Activated naive CD4-positive, alpha-beta T cell (primary cell): ENCODE data around the gene ASB11.
A peak's percentile ranks its signal among the peaks of the same experiment; 100 is the strongest.

ENCODE experiments used
- DNase-seq, 4 experiments: peaks; one replicate each; lab custom pipeline; 2025; lab: John Stamatoyannopoulos, UW

Gene ASB11, protein sequence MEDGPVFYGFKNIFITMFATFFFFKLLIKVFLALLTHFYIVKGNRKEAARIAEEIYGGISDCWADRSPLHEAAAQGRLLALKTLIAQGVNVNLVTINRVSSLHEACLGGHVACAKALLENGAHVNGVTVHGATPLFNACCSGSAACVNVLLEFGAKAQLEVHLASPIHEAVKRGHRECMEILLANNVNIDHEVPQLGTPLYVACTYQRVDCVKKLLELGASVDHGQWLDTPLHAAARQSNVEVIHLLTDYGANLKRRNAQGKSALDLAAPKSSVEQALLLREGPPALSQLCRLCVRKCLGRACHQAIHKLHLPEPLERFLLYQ

DNA sequence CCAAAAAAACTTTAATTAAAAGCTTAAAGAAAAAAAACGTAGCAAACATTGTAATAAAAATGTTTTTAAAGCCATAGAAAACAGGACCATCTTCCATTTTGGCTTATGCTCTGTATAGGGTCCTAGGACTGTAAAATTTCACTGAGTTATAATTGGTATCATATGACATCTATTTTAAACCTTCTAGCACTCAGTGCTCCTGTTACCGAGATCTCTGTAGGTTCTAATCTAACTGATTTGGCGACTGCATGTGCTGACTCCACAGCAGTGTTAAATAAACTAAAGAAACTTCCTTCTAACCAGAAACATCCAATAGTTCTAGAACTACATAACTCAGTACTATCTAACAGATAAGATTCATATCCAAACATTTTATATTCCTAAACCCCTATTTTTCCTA lies at the start of gene ASB11:
TSS of gene ASB11 (minus strand) at position 132 of the 400 bp plus-strand sequence. CDS start at position 97, 35 bp downstream.
- DNase-seq: no peak

DNA sequence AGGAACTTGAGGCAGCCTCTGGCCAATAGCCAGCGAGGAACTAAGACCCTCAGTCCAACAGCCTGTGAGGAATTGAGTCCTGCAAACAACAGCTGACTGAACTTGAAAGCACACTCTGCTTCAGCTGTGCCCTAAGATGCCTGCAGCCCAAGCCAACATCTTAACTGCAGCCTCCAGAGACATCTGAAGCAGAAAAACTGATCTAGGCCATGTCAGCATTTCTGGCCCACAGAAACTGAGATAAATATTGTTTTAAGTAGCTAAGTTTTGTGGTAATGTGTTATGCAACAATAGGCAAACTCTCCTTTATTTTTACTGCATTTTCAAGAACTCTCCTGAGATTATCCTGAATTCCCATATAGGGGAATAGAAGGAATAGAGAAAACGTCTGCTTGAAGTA lies 44.3 kb upstream of the ASB11 start:
- no peak for DNase-seq

DNA sequence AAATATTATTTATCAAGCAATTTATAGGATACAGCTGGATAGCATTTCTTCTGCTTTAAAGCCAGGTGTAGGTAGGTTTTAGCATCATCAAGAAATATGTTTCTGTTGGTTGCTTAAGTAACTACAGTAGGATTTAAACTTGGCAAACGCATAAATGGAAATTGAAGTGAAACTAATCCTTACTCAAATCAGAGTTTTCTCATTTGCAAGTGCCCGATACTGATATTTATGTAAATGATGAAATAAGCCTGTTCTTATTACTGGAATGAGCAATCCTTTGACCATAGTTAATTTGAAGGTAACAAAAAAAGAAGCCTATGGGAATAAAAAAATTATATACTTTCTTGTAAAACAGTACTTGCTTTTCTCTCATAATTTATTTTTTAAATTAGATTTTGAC lies 43.1 kb upstream of the ASB11 start:
- DNase-seq: no peak

DNA sequence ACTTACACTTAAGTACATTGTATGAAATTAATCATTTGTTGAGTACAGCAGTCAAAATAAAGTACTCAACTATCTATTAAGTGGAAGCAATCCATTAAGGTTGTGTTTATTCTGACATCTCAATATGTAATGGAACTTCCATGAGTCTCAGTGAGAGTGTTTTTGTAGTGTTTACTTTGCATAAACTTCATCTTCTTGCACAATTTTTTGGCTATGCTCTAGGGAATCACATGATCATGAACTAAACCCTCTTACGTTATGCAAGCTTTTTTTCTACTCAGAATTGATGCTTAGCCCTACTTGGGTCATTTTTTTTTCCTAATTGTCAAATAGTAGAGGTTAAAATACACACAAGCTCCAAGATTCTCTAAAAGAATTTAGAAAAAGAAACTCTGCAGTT lies 41.0 kb upstream of the ASB11 start:
- DNase-seq: no peak

DNA sequence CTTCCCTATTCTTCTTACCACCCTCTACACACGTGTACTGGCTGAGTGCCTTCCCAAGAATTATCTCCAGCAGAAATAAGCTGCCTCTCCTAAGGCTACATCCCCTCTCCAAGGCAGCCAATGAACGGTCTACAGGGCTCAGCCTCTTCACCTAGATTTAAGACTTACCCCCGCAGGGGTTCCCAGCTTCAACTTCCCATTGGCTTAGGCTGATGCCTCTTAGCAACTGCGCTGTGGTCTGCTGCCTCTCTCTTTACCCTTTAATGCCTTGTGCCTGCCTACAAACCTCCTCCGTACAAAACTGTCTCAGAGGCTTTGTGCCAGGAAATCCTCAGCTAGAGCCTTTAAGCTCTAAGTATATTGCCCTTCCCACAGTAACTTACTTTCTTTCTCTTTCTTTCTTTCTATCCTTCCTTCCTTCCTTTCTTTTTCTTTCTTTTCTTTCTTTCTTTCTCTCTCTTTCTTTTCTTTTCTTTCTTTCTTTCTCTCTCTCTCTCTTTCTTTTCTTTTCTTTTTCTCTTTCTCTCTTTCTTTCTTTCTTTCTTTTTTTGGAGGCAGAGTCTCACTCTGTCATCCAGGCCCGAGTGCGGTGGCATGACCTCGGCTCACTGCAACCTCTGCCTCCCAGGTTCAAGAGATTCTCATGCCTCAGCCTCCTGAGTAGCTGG lies 35.0 kb upstream of the ASB11 start:
- no peak for DNase-seq

DNA sequence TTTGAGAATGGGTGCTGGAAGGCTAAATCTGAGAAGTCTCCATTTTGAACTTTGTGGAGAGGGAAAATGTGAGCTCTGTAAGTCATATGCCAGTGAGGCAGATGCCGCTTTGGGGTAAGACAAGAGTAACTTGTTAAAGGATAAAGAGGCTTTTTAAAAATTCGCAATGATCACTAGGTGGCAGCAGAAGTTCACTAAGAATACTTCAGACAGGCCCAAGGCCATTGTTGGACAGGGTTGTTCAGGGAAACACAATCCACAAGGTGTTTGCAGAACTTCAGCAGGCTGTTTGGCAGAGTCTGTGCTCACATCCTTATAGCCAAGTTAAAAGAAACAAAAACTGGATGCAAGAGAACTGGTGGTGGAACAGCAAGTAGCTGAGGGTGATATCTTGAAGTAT lies 33.6 kb upstream of the ASB11 start:
- DNase-seq: no peak

DNA sequence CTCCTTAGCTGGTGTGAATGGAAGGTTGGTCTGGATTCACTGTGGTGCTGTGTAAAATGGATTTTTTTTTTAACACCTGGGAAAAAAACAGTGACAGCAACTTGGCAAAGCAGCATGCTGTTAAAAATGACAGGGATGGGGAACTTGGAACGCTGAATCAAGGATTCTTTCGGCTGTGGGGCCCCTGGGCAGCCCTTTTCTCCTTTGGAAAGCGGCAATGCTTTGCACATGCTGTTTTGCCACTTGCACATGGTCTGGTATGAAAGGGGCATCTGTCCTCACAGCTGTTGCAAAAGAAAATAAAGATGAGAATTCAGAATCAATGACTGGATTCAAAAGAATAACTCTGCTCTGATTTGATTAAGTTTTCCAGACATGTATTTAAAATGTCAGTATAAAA lies 30.5 kb upstream of the ASB11 start:
- DNase-seq: no peak

DNA sequence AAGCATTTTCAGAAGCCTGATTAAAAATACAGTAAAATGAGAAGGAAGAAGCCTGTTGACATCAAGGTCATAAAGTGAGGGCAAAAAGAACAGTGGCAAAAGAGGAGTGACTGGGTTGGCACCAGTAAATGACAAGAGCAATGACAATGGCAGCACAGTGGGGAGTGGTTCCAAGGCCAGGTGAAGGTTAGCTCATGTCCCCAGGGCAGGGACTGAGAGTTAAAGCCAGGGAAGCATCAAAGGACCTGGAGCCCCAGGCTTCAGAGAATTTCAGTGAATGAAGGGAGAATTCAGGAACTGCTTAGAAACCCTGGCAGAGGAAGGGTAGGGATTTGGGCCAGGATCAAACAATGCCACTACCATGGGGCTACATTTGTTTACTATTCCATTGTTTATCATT lies 28.7 kb upstream of the ASB11 start:
- no peak for DNase-seq

DNA sequence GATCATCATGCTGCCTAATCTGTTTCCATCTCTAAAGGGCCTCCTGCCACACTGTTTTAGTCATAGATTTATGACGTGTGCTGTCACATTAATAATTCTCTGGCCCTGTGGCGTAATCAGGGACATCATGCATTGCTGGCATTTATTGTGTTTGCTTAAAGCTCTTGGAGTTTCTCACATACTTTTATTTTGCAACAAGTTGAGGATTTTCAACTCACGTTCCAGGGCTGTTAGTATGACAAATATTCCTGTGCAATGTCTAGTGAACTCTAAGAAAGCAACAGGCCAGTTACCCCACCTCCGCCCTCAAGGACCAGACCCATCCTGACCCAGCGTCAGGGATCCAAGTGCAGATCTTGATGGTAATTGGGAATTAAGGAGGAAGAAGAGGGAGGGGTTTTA lies 27.6 kb upstream of the ASB11 start:
- DNase-seq: no peak

DNA sequence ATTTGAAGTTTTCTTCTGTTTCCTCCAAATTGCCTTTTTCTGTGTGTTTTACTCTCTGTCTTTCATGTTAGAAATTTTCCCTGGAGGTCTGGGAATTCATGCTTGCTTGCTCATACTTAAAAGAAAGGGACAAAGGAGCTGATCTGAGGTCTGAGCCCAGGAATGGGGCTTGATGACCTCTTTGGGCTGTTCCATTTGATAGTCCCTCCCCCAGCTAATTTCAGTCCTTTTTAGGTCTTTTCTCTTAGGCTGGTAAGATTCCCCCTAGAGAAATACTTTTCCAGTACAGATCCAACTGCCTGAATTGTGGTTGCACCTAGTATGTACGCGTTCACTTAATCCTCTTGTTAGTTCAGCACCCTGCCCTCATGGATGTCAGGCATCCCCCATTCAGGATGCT lies 25.4 kb upstream of the ASB11 start:
- DNase-seq: no peak

DNA sequence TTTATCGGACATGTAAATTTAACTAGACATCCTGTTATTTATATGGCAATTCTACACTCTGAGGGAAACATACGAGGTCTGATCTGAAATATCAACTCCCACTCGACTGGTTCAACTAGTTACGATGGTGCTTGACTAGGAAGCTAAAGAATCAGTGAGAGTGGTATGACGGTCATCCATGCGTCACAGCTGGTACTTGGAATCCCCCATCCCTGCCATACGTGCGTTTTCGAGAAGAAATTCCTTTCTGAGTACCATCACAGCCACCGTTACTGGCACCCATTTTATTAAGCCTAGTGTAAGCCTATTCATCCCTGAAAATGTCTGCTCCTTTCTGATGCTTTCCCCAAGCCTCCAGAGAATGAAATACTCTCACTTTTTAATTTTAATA lies 20.6 kb upstream of the ASB11 start:
- DNase-seq: peak in 1 of 4 experiments; percentile 1

DNA sequence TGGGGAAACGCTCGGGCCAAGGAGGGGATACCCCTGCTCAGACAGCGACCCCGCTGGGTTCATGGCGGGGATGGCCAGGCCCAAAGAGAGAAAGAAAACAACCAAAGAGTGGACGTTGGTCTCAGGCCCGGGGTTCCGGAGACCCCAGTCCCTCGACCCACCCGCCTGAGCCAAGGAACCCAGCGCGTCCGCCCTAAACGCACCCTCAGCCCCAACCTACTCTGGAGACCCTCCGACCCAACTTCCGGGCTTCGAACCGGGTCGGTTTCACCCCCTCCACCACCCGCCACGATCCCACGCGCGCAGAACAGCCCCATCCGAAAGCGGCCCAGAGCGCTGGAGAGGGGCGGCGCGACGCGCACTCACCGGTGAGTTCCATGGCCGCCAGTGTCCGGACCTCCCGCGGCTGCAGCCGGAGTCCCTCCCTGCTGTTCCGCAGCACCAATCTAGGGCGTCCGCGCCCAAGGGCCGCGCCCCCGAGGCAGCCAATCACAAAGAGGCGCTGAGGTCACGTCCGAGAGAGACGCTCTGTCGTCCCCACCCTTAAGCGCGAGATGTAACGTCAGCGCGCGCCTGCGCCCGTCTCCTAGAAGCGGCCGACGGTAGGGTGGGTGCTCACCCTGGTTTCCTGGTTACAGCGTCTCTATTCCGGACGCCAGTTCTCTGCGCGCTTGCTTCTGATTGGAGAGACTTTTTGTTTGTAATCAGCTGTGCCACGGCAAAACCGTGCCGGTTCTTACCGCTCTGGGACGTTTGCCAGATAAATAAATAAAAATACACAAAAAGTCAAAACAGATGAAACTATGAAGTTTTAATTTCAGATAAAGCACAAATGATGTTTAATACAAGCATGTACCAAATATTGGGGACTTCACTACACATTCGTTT lies 19.9 kb upstream of the ASB11 start, which contains the start of gene PIGA:
TSS of gene PIGA (minus strand) at position 389 of the 888 bp plus-strand sequence. CDS start 3,593 bp downstream, outside the sequence.
- DNase-seq: peak; percentile 59 to 81 (median 68)

DNA sequence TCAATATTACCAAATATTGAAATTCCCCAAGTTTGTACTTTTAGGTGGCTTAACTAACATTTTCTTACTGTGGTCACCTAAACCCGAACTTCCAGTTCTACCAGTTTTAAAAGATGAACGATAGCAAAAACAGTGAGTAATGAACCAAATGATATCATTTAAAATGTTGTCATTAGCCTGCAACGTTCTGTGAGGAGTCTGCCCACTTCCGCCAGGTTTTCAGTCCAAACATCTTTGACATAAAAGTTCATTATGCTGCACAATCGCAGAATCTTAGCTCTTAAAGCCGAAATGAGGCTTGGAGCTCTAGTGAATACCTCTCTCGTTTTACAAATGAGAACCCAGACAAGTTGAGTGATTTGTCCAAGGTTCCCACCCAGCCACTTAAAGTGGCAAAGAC lies 19.1 kb upstream of the ASB11 start:
- DNase-seq: no peak

DNA sequence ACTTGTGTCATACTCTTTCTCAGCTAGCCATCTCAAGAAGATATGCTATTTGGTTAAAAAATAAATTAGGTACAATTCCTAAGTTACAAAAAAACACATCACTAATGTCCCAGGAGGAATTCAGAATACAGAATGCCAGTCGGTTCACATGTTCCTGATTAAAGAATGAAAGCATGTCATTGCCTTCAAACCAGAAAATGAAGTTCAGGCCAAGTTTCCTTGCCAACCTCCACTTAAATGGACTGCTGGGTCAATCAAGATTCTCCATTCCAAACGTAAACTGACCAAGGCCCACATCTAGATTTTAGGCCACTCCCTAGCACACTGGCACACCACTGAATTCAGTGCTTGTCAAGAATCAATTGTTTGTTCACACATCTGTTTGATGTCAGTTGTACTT lies 13.4 kb upstream of the ASB11 start:
- DNase-seq: no peak

DNA sequence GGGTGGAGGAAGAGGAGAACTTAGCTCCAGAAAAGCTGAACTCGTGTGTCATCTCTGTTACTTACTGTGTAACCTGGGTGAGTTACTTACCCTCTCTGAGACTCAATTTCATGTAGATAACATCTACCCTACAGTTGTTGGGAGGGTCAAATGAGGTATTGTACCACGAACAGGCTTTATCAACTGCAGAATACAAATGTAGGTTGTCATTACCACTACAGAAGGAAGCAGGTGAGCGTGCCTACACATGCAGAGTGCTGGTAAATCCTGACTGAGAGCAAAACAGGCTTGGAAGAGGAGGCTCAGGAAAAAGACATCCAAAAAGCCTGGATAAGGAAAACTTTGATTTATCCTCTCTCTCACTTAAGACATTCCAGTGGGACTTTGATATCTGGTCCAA lies 12.7 kb upstream of the ASB11 start:
- no peak for DNase-seq

DNA sequence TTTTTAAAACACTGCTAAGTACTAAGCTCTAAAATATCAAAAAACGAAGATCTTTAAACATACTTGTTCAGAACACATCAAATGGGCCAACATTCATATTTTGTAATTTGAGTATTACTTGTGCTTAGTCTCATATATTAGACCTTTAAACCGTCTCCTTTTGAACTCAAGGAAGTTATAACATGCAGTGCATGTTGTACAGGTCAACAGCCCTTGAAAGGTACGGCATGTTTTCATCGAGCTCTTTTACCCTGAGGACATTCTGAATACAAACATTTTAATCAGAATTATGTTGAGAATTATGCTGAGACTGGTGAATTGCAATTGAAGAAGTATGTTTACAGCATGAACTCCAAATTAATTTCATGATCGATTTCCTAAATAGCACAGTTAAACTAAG lies 7.0 kb upstream of the ASB11 start:
- DNase-seq: no peak

DNA sequence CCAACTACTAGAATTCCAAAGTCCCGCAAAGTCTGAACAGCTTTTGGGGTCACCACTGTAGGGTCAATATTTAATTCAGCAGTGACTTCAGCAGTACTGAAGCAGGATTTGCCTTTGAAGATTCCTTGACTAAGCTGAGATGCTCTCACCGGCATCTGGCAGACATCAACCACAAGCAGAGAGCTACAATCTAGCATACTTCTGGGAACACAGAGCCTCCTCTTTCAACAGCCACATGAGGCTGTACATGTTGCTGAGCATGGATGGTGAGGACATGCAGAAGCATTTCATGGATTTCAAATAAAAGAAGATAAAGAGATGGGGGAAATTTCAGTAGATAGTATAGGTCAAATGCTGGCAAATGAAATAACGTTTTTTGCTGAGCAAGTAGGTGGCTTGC lies 6.6 kb upstream of the ASB11 start:
- DNase-seq: no peak

DNA sequence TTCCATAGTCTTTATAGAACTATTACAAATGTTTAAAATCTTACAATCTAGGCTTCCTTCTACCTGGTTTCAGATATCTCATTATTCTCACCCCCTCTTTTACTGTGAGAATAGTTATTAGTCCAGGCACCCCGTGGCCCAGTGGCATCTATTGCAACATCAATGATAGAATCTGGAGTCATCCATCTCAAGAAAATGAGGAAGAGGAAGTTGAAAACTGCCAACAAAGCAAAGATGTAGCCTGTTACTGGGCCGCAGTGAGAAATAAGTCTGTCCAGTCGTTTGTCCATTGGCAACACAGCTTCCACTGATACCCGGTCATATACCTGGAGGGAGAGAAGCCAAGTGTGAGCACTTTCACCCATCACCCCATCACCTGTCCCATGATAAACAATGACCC lies 6.0 kb upstream of the ASB11 start:
- no peak for DNase-seq

DNA sequence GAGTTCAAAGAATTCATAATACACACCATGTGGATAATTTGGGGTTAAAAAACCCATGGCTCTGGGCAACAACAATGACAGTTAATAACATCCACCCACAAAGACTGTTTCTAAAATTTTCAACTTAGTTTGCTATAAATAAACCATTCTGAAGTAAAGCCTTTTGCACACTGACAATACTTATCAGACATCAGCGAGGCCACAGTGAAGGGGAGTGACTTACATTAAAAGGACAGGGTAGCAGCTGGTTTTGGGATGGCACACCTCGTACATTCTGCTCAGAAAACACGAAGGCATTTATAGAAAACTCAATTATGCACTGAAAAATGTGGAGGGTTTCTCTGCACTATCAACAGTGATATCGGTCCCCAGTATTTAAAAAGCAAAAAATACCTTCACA lies 4.9 kb upstream of the ASB11 start:
- DNase-seq: no peak

DNA sequence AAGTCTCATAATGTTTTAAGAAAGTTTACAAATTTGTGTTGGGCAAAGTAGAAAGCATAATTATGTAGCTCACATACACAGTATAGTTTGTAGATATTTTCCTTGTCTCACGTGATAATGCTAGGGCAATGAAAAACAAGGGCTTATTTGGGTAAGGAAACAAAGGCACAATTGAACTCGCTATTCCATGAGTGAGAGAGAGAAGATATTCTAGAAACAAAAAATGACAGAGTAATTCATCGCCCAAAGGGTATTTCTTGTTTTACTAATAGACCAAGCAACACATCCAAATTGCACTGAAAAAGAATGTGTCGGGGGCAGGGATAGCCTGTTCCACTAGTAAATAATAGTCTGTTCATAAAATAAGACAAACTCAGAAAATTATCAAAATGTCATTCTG lies 3.6 kb upstream of the ASB11 start:
- no peak for DNase-seq

DNA sequence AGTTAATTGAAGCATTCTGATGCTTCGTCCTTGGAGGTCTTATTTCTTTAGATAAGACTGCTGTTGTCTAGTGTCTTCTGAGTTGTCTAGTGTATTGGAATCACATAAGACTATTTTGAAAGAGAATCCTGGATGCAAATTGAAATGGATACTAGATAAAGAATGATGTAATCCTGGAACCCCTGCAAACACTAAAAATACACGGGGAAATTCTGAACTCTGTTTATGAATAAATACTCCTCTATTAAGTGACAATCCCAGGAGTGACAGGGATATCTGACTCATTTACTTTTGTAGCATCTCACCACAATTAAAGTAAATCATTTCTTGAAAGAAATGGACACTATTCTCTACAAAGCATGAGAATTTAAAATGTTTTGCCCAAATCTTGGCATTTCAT lies 968 bp downstream of the ASB11 start:
- no peak for DNase-seq

DNA sequence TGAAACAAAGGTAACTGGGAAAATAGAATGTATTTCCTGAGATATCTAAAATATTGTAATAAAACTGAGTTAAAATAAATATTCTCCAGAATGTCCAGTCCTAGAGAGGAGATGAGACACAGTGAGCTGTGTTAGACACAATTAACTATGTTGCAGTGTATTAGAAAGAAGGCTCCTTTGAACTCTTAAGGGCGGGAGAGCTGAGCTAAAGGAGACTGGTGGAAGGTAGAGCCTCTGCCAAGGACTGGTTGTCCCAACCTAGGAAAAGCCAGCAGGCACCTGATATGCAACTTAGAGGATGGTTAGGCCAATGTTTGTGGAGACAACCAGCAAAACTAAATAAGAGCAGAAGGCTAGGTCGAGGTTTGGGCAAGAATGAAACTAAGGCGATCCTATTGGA lies 4.3 kb downstream of the ASB11 start:
- DNase-seq: no peak

DNA sequence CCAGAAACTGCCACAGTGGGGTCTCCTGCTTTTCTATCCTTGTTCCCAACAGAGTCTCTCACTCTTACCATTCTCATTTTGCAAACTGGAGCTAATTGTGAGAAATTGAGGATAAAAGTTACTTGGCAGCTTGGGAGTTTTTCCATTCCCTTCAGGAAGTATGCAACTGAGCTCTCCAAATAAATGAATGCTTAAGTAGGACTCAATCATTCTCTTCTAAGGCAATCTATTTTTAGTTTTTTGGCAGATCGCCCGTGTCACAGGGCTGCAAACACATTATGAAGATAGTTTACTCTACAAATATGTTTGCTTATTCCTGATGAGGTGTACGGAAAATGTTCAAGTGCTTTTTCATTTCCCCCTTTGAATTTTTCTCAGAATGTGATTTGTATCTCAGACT lies 5.3 kb downstream of the ASB11 start:
- DNase-seq: no peak
